ENCODE measurements around the gene SHANK1.
"Not testable (repeated sequence)": the region's sequence is repeated elsewhere in the genome, so short reads cannot be mapped to it uniquely, and the experiment has no call there.

DNA sequence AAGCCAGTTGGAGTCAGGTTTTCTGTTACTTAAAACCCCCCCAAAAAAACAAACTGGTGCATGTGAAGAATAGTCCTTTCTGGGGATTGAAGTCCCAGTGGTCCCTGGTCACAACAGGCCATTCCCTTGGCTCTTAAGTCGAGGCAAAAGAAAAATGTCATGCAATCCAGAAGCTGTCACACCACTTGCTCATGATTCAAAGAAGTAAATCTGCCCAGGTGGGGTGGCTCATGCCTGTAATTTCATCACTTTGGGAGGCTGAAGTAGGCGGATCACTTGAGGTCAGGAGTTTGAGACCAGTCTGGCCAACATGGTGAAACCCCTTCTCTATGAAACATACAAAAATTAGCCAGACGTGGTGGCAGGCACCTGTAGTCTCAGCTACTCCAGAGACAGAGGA, 41.9 kb upstream of the SHANK1 start:
- TF ChIP-seq POLR2A, POLR2AphosphoS5 (IDR thresholded peaks at IDR 0.05): not testable (repeated sequence)
- TF ChIP-seq, protein P1, sequence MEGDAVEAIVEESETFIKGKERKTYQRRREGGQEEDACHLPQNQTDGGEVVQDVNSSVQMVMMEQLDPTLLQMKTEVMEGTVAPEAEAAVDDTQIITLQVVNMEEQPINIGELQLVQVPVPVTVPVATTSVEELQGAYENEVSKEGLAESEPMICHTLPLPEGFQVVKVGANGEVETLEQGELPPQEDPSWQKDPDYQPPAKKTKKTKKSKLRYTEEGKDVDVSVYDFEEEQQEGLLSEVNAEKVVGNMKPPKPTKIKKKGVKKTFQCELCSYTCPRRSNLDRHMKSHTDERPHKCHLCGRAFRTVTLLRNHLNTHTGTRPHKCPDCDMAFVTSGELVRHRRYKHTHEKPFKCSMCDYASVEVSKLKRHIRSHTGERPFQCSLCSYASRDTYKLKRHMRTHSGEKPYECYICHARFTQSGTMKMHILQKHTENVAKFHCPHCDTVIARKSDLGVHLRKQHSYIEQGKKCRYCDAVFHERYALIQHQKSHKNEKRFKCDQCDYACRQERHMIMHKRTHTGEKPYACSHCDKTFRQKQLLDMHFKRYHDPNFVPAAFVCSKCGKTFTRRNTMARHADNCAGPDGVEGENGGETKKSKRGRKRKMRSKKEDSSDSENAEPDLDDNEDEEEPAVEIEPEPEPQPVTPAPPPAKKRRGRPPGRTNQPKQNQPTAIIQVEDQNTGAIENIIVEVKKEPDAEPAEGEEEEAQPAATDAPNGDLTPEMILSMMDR (IDR thresholded peaks at IDR 0.05) = not testable (repeated sequence)

All from suprapubic skin (tissue), 4 donors.